IPS-NIHi7 (cell line): ENCODE measurements around the gene NDUFB6.
A peak's percentile ranks its signal among the peaks of the same experiment; 100 is the strongest.
"Not testable (repeated sequence)": the region's sequence is repeated elsewhere in the genome, so short reads cannot be mapped to it uniquely, and the experiment has no call there.

Experiments used
- DNase-seq: peaks from one replicate; pipeline ENCODE4 v3.0.0; 2012; ENCODE audit warnings: mixed read lengths; ENCODE audit errors: extremely low spot score

The NDUFB6 gene

DNA sequence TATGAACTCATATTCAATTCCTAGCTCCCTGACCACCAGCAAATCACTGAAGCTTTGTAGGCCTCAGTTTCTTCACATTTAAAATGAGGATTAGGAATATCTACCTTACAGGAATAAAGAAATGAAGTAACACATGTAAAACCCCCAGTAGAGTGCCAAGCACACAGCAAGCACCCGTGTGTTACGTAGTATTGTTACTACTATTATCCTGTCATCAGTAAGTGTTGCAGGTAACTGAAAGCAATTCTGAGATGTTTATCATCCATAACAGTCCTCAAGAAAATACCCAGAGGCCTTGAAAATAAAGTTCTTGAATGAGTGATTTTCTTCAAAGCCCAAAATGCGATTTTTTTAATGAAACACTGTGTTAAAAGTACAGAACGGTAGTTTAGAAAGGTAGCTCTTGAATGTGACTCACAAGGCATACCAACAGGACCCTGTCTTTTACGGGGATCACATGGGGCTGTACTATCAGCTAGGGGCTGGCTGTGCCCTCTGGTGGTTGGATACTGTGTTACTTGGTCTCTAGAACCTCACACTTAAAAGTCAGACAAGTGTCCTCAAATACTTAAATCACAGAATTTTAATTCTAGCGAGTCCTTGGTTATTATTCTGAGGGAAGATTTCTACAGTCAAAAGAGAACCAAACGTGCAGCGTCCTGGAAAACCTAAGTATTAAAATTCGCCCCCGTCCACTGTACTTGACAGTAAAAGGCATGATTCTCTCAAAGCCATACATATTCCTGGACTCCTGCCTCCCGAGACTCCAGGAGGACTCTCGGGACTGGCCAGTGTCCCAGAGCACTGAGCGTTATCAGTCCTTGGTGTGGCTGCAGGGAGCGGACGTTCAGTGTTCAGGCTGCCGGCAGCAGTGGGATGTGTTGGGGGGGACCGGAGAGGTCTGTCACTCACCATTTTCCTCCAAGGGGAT is 725 bp downstream of the NDUFB6 start:
- DNase-seq = peak; percentile 77

GRCh38 chr9:32570262-32570661 is 2.7 kb downstream of the NDUFB6 start:
- DNase-seq = no peak

DNA sequence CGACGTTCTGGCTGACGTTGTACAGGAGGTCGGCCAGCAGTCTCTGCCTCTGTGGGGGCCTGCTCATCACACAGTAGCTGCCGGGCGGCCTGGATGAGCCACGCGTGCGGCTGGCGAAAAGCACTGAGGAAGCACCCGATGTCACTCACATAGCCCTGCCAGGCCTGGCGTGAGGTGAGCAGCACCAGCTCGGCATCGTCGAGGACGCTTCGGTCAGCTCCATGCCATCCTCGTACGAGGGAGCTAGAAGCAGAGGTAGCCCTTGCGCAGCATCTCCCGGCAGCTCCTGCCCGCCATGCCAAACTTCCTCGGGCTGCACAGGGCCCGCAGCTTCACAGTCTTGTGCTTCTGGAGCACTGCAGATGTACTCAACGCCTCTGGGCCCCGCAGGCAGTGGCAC is 6.2 kb downstream of the NDUFB6 start:
- DNase-seq = no peak

DNA sequence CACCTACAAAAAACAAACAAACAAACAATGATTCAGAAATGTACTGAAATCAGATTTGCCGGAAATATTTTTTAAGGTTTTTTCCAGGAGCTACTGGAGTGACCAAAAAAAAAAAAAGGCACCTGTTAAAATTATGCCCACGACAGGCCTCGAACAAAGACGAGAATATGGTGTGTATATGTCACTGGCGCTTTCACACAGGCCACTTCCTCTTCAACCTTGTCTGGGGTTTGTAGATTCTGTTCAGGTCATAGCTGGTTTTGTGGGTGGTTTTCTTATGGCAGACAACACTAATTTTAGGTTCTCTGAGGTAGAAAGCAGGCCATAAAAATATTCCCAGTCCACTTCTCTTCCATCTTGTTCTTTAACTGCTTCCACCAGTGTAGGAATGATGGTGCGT is 7.0 kb downstream of the NDUFB6 start:
- DNase-seq = no peak

DNA sequence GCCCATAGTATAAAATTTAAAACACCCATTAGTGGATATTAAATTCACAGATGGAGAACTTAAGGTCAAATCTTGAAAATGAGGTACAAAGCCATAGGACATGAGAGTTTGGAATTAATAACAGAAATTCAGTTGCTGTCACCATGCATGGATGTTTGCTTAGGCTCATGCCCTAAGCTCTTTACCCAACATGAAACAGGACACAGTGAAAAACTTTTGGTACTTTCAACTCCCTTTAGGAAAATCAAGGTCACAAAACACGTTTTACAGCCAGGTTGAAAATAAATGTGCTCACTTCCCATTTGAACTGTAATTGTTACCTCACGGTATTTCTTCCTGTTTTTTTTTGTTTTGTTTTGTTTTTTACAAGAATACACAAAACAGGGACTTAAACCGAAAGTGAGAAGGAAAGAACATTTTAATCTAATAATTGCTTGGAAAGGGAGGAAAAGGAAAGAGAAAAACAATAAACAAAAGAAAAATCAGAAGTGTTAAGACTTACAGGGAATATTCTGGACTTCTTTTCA is 14.5 kb downstream of the NDUFB6 start:
- DNase-seq = no peak

GRCh38 chr9:32554591-32554990 is 18.4 kb downstream of the NDUFB6 start:
- no peak for DNase-seq

GRCh38 chr9:32554107-32554506 is 18.9 kb downstream of the NDUFB6 start:
- no peak for DNase-seq

GRCh38 chr9:32552172-32552872 is 20.6 kb downstream of the NDUFB6 start, which contains the start of the genes SMIM27 and TOPORS:
TSS of gene SMIM27 (plus strand) at chr9:32552327. CDS start at chr9:32552435, 108 bp downstream.
TSS of gene TOPORS (minus strand) at chr9:32552586. CDS start at chr9:32552436, 150 bp downstream.
- peak; percentile 83 for DNase-seq

GRCh38 chr9:32551276-32552051 is 21.5 kb downstream of the NDUFB6 start:
- DNase-seq = peak; percentile 31

DNA sequence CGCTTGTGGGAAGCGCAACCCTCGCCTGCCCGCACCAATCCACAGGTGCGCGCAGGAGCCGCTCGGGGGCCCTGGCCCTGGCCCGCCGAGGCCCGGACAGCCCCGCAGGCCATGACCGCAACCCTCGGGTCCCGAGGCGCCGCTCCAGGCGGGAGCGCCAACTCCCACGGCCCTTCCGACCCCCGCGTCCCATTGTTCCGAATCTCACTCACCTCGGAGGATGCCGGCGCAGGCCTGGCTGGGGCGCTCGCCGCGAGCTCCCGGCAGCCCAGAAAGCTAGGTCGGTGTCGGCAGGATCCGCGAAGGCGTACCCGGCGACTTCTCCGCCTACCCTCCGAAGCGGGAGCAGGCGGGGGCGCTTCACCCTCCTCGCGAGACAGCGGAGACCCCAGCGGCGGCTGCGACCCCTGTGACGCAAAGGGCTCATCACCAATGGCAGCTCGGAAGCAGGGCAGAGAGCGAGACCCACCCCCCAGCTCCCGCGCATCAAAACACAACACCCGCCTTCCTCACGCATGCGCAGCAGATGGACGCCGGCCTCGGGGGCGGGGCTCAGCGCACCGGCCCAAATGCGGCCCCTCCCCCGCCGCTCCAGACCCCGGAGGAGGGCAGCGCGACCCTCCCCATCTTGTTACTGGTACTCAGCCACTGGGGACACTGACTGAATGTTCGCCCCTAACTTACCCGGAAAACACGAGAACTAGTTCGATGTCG is 22.2 kb downstream of the NDUFB6 start:
- DNase-seq = peak; percentile 98

GRCh38 chr9:32550150-32550561 is 22.8 kb downstream of the NDUFB6 start:
- DNase-seq = no peak

DNA sequence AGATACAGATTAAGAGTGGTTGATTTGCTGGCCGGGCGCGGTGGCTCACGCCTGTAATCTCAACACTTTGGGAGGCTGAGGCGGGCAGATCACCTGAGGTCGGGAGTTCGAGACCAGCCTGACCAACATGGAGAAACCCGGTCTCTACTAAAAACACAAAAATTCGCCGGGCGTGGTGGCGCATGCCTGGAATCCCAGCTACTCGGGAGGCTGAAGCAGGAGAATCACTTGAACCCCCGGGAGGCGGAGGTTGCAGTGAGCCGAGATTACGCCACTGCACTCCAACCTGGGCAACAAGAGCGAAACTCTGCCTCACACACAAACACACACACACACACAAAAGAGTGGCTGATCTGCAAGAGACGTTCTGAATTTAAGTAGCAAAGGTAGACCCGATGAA is 24.7 kb downstream of the NDUFB6 start:
- DNase-seq = not testable (repeated sequence)

DNA sequence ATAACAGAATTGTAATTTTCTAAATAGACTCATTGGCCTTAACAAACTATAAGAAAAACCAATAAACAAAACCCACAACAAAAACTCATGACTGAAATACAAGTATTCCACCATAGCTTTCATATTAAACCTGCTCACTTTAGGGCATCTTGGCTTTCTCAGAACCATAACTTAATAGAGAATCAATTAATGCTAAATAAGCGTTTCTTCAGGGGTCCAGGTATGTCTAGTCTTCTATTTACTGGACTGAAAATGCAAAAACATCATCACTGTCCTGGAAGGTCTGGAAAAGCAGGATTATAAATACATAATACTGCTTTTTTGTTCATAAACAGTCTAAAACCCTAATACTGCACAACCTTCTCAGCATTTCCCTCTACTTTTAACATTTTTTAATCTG is 27.1 kb downstream of the NDUFB6 start:
- DNase-seq = no peak

DNA sequence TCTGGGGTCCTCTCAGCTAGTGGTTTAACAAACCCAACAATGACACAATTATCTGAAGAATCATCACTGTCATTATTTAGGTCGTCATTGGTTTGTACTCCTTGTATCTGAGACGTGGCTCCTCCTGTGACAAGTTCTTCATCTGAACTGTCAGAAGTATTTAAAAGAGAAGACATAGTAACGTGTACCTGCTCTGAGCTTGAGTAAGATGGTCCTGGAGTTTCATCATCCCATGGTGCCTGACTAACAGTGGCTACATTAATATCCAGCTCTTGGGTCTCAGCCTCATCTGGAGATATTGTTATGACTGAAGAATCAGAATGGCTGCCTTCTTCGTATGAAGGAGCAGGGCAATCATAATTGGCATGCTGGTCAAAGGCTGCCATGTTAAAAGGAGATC is 29.9 kb downstream of the NDUFB6 start:
- no peak for DNase-seq

- no peak for DNase-seq
Measured at GRCh38 chr9:32533816-32534215, 39.1 kb downstream of the NDUFB6 start.

GRCh38 chr9:32533336-32533735 is 39.6 kb downstream of the NDUFB6 start:
- no peak for DNase-seq

GRCh38 chr9:32526707-32527048 is 46.3 kb downstream of the NDUFB6 start:
- no peak for DNase-seq

GRCh38 chr9:32526041-32526706 is 46.8 kb downstream of the NDUFB6 start, which contains the start of gene RIGI:
TSS of gene RIGI (minus strand) at chr9:32526196. CDS start at chr9:32526166, 30 bp downstream.
- DNase-seq = peak; percentile 64

GRCh38 chr9:32525709-32526030 is 47.3 kb downstream of the NDUFB6 start:
- DNase-seq = no peak

GRCh38 chr9:32524892-32525708 is 47.9 kb downstream of the NDUFB6 start:
- no peak for DNase-seq
